ENCODE data around the gene TP63. TPM values are rescaled to one million over a fixed set of nuclear protein-coding genes. Genes with fewer than 3 reads are reported as not detected.

TP63 gene
- total RNA-seq, 1 experiment from 2014 or later, result 1.1 TPM

GRCh38 chr3:189927975-189928895, 297.0 kb downstream of the TP63 start:
- Histone ChIP-seq H3K27me3 (no peaks in the 10 kb centered on the region), H3K9me3 (no peaks in the 10 kb centered on the region), H3K4me3 (no peak overlapping the region), H3K36me3 (no peaks in the 10 kb centered on the region)
- DNase-seq, result no peak

- Histone ChIP-seq H3K9me3 (peaks cover 5% of the 10 kb centered on the region), H3K4me3 (no peak overlapping the region), H3K36me3 (no peaks in the 10 kb centered on the region), H3K27me3 (no peaks in the 10 kb centered on the region)
- DNase-seq, result no peak
Measured at GRCh38 chr3:189936201-189936945, 305.2 kb downstream of the TP63 start.

- Histone ChIP-seq H3K4me3 (no peak overlapping the region), H3K36me3 (no peaks in the 10 kb centered on the region), H3K27me3 (no peaks in the 10 kb centered on the region), H3K9me3 (peaks cover 5% of the 10 kb centered on the region)
- peak; percentile 98 for DNase-seq
Measured at GRCh38 chr3:189937302-189938127, 306.3 kb downstream of the TP63 start.

GRCh38 chr3:189941125-189941524, 309.9 kb downstream of the TP63 start:
- Histone ChIP-seq H3K9me3 (no peaks in the 10 kb centered on the region), H3K36me3 (no peaks in the 10 kb centered on the region), H3K27me3 (no peaks in the 10 kb centered on the region), H3K4me3 (no peak overlapping the region)
- no peak for DNase-seq

- H3K9me3 ChIP-seq, result no peaks in the 10 kb centered on the region
- peak; percentile 56 for DNase-seq
Measured at GRCh38 chr3:189941679-189942078, 310.5 kb downstream of the TP63 start.

GRCh38 chr3:189942948-189943347, 311.8 kb downstream of the TP63 start:
- Histone ChIP-seq H3K9me3 (no peaks in the 10 kb centered on the region), H3K27me3 (no peaks in the 10 kb centered on the region)

More at GRCh38 chr3:189941679-189942078, 310.5 kb downstream of the TP63 start:
- H3K36me3 ChIP-seq, result no peaks in the 10 kb centered on the region
- H3K27me3 ChIP-seq, result no peaks in the 10 kb centered on the region
- no peak overlapping the region for H3K4me3 ChIP-seq

GRCh38 chr3:189944285-189945145, 313.3 kb downstream of the TP63 start:
- H3K27me3 ChIP-seq, result no peaks in the 10 kb centered on the region
- H3K4me3 ChIP-seq, result no peak overlapping the region
- no peaks in the 10 kb centered on the region for H3K36me3 ChIP-seq
- no peak for DNase-seq
- H3K9me3 ChIP-seq, result no peaks in the 10 kb centered on the region

More at GRCh38 chr3:189942948-189943347, 311.8 kb downstream of the TP63 start:
- DNase-seq, result no peak
- Histone ChIP-seq H3K36me3 (no peaks in the 10 kb centered on the region), H3K4me3 (no peak overlapping the region)

GRCh38 chr3:189945935-189946709, 314.9 kb downstream of the TP63 start:
- Histone ChIP-seq H3K9me3 (no peaks in the 10 kb centered on the region), H3K4me3 (no peak overlapping the region), H3K27me3 (no peaks in the 10 kb centered on the region), H3K36me3 (no peaks in the 10 kb centered on the region)
- DNase-seq, result no peak

All from MG63 (cell line).